Transverse colon (tissue), 4 donors: Measurements from ENCODE around the gene C1orf122. TPM values are rescaled to one million over a fixed set of nuclear protein-coding genes. Genes with fewer than 3 reads are reported as not detected.

ENCODE experiments used
- DNase-seq: peaks from one replicate; pipeline ENCODE4 v3.0.0-alpha.2; 2019
- H3K27ac ChIP-seq, 4 donors: fragments of 200-600 bp; sonication (generic); 2 replicates each; pipeline ENCODE4 v1.5.1; 2016 to 2018; ENCODE audit warnings: inconsistent platforms in 4 of 4
- H3K27me3 ChIP-seq: fragments of 200-600 bp; sonication (generic); 2 replicates; pipeline ENCODE4 v1.5.1; 2017; ENCODE audit warnings: inconsistent platforms
- H3K36me3 ChIP-seq, 4 donors: fragments of 200-600 bp; sonication (generic); 2 replicates each; pipeline ENCODE4 v1.5.1; 2017 to 2019; ENCODE audit warnings: inconsistent platforms in 4 of 4
- H3K4me1 ChIP-seq, 4 donors: fragments of 200-600 bp; sonication (generic); 2 replicates each; pipeline ENCODE4 v1.5.1; 2017 to 2020; ENCODE audit warnings: inconsistent platforms in 4 of 4
- H3K4me3 ChIP-seq, 4 donors: fragments of 200-600 bp; sonication (generic); 1 replicate in 1 of 4; 2 replicates in 3 of 4; pipeline versions ENCODE4 v1.5.1 to v1.6.1; 2017 to 2019; ENCODE audit warnings: inconsistent platforms in 4 of 4
- H3K9me3 ChIP-seq, 2 donors: fragments of 200-600 bp; sonication (generic); 2 replicates each; pipeline ENCODE4 v1.5.1; 2017 to 2019; ENCODE audit warnings: inconsistent platforms in 2 of 2
- EP300 ChIP-seq: sonication (generic); formaldehyde crosslinking; IDR thresholded peaks from one replicate; pipeline ENCODE4 v1.6.1; 2017; ENCODE audit warnings: antibody characterized with exemption, low read depth
- POLR2A ChIP-seq: fragments of 450-650 bp; IDR thresholded peaks from one replicate; pipeline ENCODE4 v1.6.1; 2016; ENCODE audit warnings: antibody characterized with exemption, mild to moderate bottlenecking, moderate library complexity
- POLR2AphosphoS5 ChIP-seq, 3 donors: sonication (generic); formaldehyde crosslinking; IDR thresholded peaks; one replicate each; pipeline ENCODE4 v1.6.1; 2016; ENCODE audit warnings: antibody characterized with exemption in 3 of 3
- WGBS, 2 donors: methylation state at CpG; one replicate each; pipeline ENCODE4 v1.1.5; 2018; ENCODE audit warnings: low coverage in 1 of 2; 5-methylcytosine and 5-hydroxymethylcytosine counted together
- in situ Hi-C, 4 donors: fragments of 200-750 bp; cut with MboI; loops; one replicate each; pipeline versions ENCODE4 v1.15.0 to v1.15.1; 2017; ENCODE audit warnings: low sequenced_read_pairs in 3 of 4, low pct_ligation_motif_present in 1 of 4, low pct_unique_long_range_greater_than_20kb in 1 of 4
- intact Hi-C: fragments of 100-400 bp; cut with DNase I; formaldehyde crosslinking; loops from one replicate; pipeline ENCODE4 v1.15.1; 2023; ENCODE audit warnings: low total_unique reads
- total RNA-seq, 4 donors: library from RNA; depleted of rRNA; stranded (reverse); fragments of >200 nt; gene quantifications; one replicate each; pipeline ENCODE4 v1.1.0, GENCODE V29; 2016
- TF ChIP-seq, protein P1 (sequence below), 5 experiments: fragments of 200-600 bp in 3 of 5; fragments of 450-650 bp in 2 of 5; sonication (generic) in 3 of 5; IDR thresholded peaks; 1 replicate in 2 of 5; 2 replicates in 3 of 5; pipeline ENCODE4 v1.5.1; 2016 to 2017; ENCODE audit warnings: antibody characterized with exemption in 5 of 5, inconsistent platforms in 3 of 5, mild to moderate bottlenecking in 2 of 5, moderate library complexity in 1 of 5

The C1orf122 gene
- total RNA-seq, 4 donors from 2014 or later = 48.9 to 71.6 (median 55.2) TPM

DNA sequence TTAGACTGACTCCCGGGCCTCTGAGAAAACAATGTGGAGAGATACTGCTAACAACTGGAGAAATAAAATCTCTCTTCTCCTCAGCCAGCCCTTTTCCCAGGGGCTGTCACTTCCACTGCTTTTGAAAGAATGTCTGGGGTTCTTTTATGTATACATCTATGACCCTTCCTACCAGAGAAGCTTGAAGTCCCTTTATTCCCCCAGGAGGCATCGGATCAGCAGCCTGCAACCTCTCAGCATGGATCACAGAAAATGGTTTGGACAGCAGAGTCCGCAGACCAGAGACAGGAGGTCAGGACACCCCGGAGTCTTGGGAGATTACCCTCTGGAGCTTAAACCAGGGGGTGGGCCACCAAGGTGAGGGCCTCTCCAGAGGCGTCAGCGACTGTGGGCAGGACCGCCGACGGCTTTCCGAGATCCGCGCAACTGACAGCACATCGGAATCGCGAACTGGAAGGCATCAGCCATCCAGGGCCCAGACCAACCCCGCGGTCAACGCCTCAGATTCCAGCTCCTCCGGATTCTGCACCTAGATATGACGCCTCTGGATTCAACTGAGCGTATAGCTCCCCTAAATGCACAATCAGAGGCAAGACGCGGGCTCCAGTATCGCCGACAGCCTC lies 43.7 kb upstream of the C1orf122 start:
- Histone ChIP-seq H3K9me3 (no peaks in the 10 kb centered on the region), H3K4me1 (peaks cover 0 to 5% (median 0%) of the 10 kb centered on the region in 4 donors), H3K27me3 (peaks cover 98% of the 10 kb centered on the region), H3K27ac (no peak overlapping the region), H3K36me3 (no peaks in the 10 kb centered on the region), H3K4me3 (no peak overlapping the region)
- TF ChIP-seq POLR2A (no peak), POLR2AphosphoS5 (IDR thresholded peaks at IDR 0.05) (no peak), EP300 (no peak)
- TF ChIP-seq, protein P1, sequence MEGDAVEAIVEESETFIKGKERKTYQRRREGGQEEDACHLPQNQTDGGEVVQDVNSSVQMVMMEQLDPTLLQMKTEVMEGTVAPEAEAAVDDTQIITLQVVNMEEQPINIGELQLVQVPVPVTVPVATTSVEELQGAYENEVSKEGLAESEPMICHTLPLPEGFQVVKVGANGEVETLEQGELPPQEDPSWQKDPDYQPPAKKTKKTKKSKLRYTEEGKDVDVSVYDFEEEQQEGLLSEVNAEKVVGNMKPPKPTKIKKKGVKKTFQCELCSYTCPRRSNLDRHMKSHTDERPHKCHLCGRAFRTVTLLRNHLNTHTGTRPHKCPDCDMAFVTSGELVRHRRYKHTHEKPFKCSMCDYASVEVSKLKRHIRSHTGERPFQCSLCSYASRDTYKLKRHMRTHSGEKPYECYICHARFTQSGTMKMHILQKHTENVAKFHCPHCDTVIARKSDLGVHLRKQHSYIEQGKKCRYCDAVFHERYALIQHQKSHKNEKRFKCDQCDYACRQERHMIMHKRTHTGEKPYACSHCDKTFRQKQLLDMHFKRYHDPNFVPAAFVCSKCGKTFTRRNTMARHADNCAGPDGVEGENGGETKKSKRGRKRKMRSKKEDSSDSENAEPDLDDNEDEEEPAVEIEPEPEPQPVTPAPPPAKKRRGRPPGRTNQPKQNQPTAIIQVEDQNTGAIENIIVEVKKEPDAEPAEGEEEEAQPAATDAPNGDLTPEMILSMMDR (IDR thresholded peaks at IDR 0.05) = no peak
- intact Hi-C loops = no loop called here
- 36% methylated on average over 24 of the region's 25 CpGs; no CpG with 5 or more reads in 1 of the 2 donors for WGBS, 2 donors
- in situ Hi-C loops = no loop called here
- no peak for DNase-seq

- peaks cover 98% of the 10 kb centered on the region for H3K27me3 ChIP-seq
- no peak for DNase-seq
- H3K36me3 ChIP-seq = no peaks in the 10 kb centered on the region
- intact Hi-C loops = no loop called here
- TF ChIP-seq POLR2A (no peak), EP300 (no peak), POLR2AphosphoS5 (IDR thresholded peaks at IDR 0.05) (no peak)
- TF ChIP-seq, protein P1 (IDR thresholded peaks at IDR 0.05) = no peak
- no peaks in the 10 kb centered on the region for H3K9me3 ChIP-seq
- H3K27ac ChIP-seq = no peak overlapping the region
- whole genome bisulfite sequencing, 2 donors = 10 to 17% methylated on average over 9 to 29 of the region's 29 CpGs
- H3K4me3 ChIP-seq = no peak overlapping the region
- in situ Hi-C loops = no loop called here
- peaks cover 0 to 5% (median 0%) of the 10 kb centered on the region in 4 donors for H3K4me1 ChIP-seq
These were observed 43.2 kb upstream of the C1orf122 start for GRCh38 chr1:37764414-37764825.

- peaks cover 97% of the 10 kb centered on the region for H3K27me3 ChIP-seq
- intact Hi-C loops (no loop called here), in situ Hi-C loops (no loop called here)
- H3K9me3 ChIP-seq = no peaks in the 10 kb centered on the region
- H3K4me1 ChIP-seq = peaks cover 0 to 5% (median 0%) of the 10 kb centered on the region in 4 donors
- DNase-seq = no peak
- no peak within 1 kb of the TSS for H3K4me3 ChIP-seq
- 12 to 30% methylated on average over 8 to 30 of the region's 33 CpGs for WGBS, 2 donors
- TF ChIP-seq, protein P1 (IDR thresholded peaks at IDR 0.05) = no peak
- TF ChIP-seq POLR2A (no peak), POLR2AphosphoS5 (IDR thresholded peaks at IDR 0.05) (no peak), EP300 (no peak)
- no peak within 1 kb of the TSS for H3K27ac ChIP-seq
- H3K36me3 ChIP-seq = no peaks in the 10 kb centered on the region
These were observed 42.6 kb upstream of the C1orf122 start, which contains the start of gene EPHA10 for GRCh38 chr1:37764888-37765441. Gene EPHA10 (minus strand): TSS chr1:37765120. CDS start chr1:37765066, 54 bp downstream.

- in situ Hi-C loops (no loop called here), intact Hi-C loops (no loop called here)
- H3K27me3 ChIP-seq = peaks cover 88% of the 10 kb centered on the region
- H3K4me1 ChIP-seq = peaks cover 0 to 5% (median 0%) of the 10 kb centered on the region in 4 donors
- TF ChIP-seq POLR2A (no peak), POLR2AphosphoS5 (IDR thresholded peaks at IDR 0.05) (no peak), EP300 (no peak)
- TF ChIP-seq, protein P1 (IDR thresholded peaks at IDR 0.05) = no peak
- H3K9me3 ChIP-seq = no peaks in the 10 kb centered on the region
- no peak overlapping the region for H3K27ac ChIP-seq
- WGBS, 2 donors = 8 to 22% methylated on average over 4 to 27 of the region's 27 CpGs
- DNase-seq = no peak
- no peak overlapping the region for H3K4me3 ChIP-seq
- no peaks in the 10 kb centered on the region for H3K36me3 ChIP-seq
These were observed 41.5 kb upstream of the C1orf122 start for GRCh38 chr1:37765916-37766664.
